ENCODE measurements around the gene TMEM252. TPM values are rescaled to one million over a fixed set of nuclear protein-coding genes. Genes with fewer than 3 reads are reported as not detected.

Gene TMEM252, protein sequence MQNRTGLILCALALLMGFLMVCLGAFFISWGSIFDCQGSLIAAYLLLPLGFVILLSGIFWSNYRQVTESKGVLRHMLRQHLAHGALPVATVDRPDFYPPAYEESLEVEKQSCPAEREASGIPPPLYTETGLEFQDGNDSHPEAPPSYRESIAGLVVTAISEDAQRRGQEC
- 10 to 100 TPM in 1 of 3 donors, 1 to 10 TPM in 2; 6.7 to 10.1 (median 8.4) TPM for polyA plus RNA-seq (ENCODE audit: insufficient read length in 3 of 3)
- long read RNA-seq, donor 1, partial matches to known transcripts: 0 of 2 reads
- long read RNA-seq, donor 1, other reads (novel, unspliced or antisense): 0 of 2 reads
- long read RNA-seq, donor 2, partial matches to known transcripts: 0 of 2 reads
- long read RNA-seq, donor 2, other reads (novel, unspliced or antisense): 0 of 2 reads
- long read RNA-seq, donor 3, partial matches to known transcripts: 0 of 2 reads
- long read RNA-seq, donor 3, other reads (novel, unspliced or antisense): 0 of 2 reads
- long read RNA-seq, donor 4, partial matches to known transcripts: 0 of 4 reads
- long read RNA-seq, donor 4, other reads (novel, unspliced or antisense): 0 of 4 reads
- long read RNA-seq, donor 5: 0 reads
- long read RNA-seq, donor 6, partial matches to known transcripts: 0 of 1 reads
- long read RNA-seq, donor 6, other reads (novel, unspliced or antisense): 0 of 1 reads
- long read RNA-seq, donor 7, partial matches to known transcripts: 0 of 1 reads
- long read RNA-seq, donor 7, other reads (novel, unspliced or antisense): 0 of 1 reads
- long read RNA-seq, donor 8: 0 reads
- long read RNA-seq, donor 9, transcript TMEM252-201 (2 exons, 1,245 nt): major isoform, 10 of 10 reads
- long read RNA-seq, donor 9, partial matches to known transcripts: 0 of 10 reads
- long read RNA-seq, donor 9, other reads (novel, unspliced or antisense): 0 of 10 reads
- long read RNA-seq, donor 10: 0 reads
- long read RNA-seq, donor 11, transcript TMEM252-201 (2 exons, 1,245 nt): major isoform, 6 of 6 reads
- long read RNA-seq, donor 11, partial matches to known transcripts: 0 of 6 reads
- long read RNA-seq, donor 11, other reads (novel, unspliced or antisense): 0 of 6 reads
- long read RNA-seq, donor 12, partial matches to known transcripts: 0 of 3 reads
- long read RNA-seq, donor 12, other reads (novel, unspliced or antisense): 0 of 3 reads
- long read RNA-seq, donor 13, partial matches to known transcripts: 0 of 1 reads
- long read RNA-seq, donor 13, other reads (novel, unspliced or antisense): 0 of 1 reads
- long read RNA-seq, donor 14: 0 reads
- long read RNA-seq, donor 15, partial matches to known transcripts: 0 of 4 reads
- long read RNA-seq, donor 15, other reads (novel, unspliced or antisense): 0 of 4 reads
- long read RNA-seq, donor 16, partial matches to known transcripts: 0 of 3 reads
- long read RNA-seq, donor 16, other reads (novel, unspliced or antisense): 0 of 3 reads

DNA sequence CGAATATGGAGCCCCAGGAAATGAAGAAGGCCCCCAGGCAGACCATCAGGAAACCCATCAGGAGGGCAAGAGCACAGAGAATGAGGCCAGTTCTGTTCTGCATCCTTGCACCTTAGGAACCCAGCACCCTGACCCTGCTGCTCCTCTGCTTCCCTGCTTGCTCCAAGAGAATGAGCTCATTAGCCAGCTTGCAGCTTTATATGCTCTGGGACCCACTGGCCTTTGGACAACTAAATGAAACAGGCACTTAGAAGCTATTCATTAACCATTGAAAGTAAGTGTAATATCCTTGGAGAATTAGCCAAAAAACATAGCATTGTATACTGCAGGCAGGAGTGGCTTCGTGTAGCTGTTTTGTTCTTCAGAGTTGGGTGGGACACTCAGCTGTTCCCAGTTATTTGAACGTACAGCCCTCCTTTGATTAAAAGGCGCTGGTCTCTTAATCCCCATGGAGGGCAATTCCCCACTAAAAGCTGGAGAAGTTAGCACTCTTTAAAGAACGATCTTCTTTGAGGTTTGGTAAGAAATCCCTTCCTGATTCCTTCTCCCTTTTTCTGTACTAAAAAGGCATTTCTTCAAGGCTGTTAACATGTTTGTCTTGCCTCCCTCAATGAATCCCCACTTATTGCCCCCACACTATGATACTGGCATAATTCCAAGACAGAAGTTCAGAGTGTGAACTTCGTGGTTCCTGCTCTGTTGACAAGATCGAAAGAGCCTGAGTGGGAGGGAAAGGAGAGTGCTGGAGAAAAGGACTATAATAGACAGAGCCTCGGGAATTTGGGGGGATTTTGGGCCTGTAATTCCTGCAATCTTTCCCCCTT is at the start of gene TMEM252:
Gene TMEM252, minus strand, starts transcription at position 172 of the 824 bp plus-strand sequence. Its CDS starts 69 bp downstream, at position 103.
- DNase-seq: peak; percentile 57

DNA sequence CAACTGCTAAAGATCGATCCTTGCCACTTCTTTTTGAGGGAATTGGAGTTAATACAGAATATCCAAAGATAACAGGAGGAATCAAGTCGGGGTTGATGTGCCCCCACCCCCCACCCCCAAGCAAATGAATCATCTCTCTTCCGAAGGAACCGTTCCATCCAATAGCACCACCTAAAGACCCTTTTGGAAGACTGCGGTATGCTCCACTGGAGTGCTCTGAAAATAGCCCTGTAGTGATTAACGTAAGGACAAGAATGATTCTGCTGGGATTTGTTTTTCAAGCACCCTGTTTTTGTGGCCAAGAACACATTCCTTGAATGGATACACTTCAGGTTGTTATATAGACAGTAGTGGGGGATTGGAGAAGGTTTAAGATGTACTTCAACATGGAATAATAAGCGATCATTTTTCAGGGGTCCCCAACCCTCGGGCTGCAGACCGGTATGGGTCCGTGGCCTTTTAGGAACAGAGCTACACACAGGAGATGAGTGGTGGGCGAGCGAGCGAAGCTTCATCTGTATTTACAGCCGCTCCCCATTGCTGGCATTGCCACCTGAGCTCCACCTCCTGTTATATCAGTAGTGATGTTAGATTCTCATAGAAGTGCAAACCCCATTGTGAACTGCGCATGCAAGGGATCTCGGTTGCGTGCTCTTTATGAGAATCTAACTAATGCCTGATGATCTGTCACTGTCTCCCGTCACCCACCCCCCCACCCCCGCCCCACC is 44.5 kb upstream of the TMEM252 start:
- no peak for DNase-seq

DNA sequence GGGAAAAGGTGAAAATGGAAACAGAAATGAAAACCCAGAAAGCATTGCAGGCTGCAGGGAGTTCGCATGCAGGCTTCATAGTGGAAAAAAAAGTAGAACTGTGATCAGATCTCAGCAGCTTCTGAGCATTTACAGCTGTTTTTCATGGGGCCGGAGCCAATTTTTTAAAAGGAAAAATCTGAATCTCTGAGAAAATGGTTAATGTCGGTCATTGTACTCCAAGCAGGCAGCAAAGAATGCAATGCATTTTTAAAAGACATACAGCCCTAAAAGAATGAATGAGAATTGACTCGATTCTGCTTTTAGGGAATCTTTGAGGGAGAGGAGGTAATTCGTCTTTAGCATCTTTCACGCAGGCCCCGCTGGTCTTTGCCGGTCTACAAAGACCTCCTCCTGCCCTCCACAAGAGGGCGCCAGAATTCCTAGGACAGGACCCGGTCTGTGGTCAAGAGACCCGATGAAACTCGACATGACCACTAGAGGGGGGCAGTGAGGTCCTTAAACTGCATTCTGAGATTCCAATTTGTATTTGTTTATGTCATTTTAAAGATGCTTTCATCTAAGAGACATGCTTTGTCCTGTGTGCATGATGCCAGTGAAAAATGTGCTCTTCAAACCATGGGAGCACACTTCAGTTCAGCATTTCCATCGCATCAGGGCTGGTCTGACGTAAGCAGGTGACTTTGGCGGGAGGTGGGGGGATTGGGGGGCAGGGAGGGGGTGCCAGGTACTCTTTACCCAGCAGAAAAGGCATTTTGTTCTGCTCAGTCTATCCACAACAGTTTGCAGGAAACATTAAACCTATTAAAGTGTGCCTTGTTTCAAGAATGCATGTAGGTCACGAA is 43.7 kb upstream of the TMEM252 start:
- DNase-seq: peak; percentile 92

DNA sequence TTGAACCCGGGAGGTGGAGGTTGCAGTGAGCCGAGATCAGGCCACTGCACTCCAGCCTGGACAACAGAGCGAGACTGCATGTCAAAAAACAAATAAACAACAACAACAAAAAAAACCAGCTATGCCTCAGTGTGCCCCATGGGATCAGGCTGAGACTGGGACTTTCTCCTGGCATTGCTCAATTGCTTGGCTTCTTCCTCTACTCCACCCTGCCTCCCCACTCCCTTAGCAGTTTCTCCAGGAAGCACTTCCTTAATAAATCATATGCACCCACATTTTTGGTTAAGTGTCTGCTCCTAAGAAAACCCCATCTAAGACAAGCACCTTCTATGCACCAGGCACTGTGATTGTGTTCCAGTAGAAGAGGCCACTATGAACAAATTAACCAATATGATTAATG is 41.0 kb upstream of the TMEM252 start:
- no peak for DNase-seq

DNA sequence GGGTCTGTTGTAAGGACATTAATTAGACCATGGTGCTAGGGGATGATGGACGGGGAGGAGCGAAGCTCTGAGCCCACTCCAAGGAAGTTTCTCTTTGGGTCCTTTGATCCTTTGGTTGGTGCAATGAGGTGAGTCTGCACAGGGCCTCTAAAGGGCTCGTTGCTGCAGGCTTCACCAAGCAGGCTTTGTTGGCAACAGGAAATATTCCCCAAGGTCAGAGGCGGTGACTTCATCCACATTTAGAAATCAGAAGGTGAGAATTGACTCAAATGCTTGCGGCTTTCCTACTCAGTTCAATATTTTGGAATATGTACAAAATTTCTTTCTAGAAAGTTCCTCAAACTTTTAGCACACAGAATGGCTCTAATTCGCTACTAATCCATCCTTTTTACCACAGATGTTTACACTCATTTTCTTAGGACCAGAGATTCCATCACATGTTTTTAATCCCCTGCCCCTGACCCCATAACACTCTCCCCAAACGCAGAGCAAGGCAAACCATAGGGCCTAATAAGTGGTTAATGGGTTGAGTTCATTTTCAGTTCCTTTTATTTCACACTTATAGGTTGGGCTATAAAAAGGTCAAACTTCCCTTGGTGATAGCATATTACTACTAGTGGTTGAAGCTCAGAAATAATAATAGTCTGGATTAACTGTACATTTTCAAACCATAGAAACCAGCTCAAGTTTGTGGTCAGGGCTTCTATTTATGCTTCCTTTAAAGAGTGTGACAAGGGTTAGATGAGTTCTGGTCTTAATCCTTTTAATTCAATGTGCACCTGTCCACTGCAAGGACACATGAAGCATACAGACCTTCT is 37.3 kb upstream of the TMEM252 start:
- DNase-seq: no peak

DNA sequence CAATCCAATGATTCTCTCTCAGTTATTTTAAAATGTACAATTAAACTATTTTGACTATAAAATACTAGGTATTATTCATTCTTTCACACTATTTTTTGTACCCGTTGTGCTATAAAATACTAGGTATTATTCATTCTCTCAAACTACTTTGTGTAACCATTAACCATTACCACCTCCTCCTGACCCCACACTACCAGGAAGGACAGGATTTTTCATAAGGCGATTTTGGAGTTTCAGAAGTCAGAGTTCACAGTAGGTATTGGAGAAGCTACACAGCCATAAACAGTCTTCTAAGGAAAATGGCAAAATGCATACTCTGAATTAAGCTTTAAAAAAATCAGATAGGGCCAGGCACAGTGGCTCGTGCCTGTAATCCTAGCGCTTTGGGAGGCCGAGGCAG is 35.1 kb upstream of the TMEM252 start:
- DNase-seq: no peak

DNA sequence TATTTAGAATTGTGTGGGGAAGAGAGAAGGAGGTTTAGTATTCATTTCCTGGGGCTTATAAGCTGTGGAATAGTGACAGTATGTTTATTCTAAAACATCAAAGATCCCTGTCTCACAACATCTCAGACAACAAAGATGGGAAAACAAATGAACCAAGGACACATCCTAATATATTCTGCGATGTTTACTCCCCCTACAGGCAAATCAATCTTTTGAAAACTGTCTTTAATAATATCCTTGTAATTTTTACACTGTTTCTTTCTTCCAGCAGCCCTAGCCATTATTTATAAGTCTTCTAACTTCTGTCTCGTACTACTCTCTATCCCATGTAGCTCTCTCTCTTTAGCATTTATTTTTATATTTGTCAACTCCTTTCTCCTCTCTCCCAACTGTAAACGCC is 33.5 kb upstream of the TMEM252 start:
- DNase-seq: no peak

DNA sequence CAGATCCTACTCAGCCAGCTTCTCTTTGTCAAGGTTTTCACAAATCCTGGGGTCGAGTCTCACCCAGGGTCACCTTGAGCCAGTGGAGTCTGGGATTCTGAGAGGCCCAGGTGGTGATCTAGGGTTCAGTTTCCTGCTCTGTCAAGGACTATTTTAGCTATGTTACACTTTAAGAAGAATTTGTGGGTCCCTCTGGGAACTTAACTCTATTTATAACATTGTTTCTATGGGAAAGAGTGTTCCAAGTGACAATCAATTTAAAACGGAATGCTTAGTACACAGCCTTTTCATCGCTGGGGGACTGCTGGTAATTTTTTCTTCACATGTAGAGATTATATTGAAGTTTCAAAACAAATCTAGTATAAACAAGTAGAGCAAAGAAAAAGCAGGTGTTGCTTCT is 26.9 kb upstream of the TMEM252 start:
- no peak for DNase-seq

DNA sequence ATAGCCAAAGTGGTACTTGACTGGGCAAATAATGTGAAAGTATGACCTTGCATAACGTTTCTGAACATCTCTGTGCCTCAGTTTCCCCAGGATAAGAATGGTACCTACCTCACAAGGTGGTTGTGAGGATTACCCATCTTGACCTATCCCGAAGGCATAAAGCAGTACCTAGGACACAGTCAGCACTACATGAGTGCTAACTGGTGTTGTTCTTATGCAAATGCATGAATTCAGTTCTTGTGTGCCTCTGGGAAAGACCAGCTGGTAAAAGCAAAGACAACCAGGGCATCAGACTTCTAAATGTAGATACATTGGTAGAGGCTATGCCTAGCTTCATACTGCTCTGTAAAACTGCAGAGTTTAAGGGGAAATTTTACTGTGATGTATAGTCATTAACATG is 21.8 kb upstream of the TMEM252 start:
- no peak for DNase-seq

DNA sequence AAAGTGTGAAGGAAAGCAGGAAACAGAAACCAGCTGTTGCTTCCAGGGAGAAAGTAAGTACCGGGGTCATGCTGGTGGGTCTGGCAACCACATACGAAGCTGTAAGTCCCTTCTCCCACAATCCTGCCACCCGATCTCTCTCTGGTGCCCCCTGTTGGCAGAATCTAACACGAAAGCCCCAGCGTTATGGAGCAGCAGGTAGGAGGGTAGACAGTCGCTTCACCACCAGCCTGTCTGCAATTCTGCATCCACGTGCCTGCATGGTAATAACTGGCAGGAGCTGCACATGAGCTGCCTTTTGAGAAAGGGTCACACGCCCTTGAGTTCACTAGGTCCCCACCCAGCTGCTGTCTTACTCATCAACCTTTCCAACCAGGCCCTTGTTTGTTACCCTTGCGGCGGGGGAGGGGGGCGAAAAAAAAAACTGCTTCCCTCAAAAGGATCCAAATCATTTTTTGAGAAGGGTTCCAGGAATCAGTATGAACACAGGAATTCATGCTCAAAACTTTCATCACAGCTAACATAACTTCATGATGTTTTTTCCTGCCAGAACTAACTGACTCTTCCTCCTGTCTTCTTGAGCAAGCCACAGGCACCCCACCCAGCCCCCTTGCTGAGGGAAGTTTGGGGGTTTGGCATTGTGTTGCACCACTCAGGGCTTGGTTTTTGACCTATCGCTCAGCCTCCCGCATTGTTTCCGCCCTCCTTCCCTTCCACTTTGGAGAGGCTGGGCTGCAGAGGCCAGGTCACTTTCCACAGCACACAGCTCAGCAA is 19.6 kb upstream of the TMEM252 start:
- DNase-seq: no peak

DNA sequence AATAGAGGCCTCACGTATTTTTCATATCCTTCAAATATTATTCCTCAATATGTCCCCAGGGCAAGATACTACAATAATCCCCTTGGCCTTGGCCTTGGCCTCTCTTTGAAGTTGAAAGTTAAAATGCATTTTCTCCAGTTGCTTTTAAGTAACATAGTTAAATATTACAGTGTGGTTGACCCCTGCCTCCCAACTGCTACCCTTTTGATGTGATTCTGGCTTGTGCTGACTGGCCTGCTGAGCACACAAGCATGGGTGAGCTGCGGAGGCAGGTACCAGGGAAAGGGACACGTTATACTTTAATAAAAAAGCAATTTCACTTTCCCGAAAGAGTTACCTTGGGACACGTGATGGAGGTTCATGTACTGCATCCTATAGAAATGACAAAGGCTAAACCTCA is 17.9 kb upstream of the TMEM252 start:
- DNase-seq: no peak

DNA sequence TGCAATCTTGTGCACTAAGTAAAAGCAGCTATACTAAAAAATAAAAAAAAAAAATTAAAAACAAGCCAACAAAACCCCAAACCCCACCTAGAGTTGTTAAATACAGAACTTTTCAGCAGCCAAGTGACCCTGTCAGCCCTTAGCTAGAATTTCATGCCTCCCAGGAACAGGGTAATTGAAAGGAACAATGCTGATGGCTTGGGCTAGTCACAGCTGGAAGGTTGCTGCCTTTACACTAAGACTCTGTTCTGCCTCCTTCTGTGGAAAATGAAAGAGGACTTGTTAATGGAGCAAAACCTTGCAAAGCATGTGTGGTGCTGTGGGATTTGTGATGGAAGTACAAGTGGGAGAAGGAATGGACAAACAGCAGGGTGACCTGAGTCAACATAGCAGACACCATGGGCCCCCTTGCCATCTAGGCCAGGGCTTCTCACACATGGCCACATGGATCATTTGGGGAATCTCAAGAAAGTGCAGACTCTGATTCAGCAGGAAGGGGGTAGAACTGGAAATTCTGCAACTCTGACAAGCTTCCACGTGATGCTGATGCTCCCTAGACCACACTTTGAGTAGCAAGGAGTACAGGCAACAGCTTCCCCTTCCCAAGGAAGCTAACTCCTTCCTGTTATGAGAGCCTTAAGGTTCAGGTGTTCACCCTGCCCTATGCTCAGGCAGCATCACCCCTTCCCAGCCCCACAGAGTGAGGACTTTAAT is 14.9 kb upstream of the TMEM252 start:
- DNase-seq: no peak

DNA sequence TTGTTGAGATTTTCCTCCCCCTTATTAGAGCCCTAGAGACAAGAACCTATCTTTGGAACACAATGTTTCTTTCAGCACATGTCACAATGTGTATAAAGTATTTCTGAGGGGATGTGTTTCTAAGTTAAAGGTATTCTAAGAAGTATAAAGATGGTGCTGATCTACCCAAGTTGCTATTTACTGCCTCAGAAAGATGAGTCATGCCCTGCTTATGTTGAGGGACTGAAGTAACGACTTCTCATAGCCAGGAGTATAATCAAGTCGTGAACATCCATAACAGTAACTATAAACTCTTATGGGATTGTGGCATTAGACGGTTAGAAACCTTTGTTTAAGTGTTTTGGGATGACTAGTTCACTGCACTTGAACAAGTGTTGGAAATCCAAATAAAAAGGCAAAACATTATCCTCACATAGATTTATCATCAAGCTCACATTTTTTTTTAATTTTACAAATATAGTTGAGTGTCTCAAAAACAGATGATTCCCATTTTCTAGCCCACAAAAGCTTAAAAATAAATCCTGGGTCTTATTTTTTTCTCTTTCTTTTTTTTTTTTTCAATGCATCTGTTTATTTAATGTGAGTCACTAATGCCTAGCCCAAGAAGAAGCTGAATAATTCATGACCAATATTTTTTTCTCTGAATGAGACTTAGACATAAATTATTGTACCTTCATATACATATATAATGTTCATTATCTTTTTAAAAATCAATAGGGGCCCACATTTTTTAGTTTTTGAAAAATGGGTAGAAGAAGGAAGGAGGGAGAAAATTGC is 12.2 kb upstream of the TMEM252 start:
- DNase-seq: no peak

DNA sequence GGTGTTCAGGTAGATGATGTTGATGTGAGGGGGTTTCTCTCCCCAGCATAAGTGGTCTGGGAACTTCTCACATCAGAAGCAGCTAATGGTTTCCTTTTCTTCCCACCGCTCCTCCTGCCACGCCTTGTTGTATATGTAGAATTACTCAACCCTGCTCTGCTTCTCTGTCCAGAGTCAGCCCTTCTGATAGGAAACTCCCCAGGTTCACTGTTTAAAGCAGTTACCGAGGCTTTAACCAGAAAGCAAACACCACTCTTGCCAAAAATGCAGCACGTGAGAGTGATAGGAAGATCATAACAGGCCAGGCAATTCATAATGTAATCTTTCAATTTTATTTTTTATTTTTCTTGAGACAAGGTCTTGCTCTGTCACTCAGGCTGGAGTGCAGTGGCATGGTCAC is 10.5 kb upstream of the TMEM252 start:
- DNase-seq: no peak

DNA sequence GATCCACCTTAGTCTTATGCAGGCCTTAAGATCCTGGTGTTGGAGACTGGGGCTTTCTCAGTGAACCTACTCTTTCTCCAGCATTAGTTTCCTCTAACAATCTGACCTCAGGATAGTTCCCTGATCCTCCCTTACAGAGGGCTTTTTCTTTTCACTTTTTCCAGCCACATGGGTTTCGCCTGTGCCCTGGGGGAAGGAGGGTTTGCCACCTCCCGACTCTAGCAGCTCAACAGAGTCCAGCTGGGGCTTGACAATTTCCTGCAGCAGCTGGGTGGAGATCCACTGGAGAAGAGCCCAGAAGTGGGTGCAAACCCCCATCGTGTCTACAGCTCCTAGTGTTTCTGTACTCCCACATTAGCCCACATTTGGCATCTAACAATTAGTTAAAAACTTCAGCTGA is 7.6 kb upstream of the TMEM252 start:
- DNase-seq: no peak

DNA sequence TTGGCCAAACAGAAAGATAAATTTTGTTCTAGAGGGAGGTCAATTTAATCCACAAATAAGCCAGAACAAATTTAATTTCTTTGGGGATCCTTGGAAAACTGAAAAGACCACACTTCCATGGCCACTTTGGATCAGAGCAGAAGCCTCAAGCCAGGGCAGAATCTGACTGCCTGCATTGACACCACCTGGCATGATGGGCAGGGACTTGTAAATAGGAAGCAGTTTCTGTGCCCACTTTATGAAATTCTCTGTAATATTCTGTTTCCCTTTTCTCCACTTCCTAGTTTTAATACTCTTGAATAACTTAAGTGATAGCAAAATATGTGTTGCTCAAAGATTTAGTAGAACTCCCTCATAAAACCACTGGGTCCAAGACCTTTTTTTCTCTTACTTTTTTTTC is 6.7 kb upstream of the TMEM252 start:
- DNase-seq: no peak
